Measurements from ENCODE around the gene ADORA2B. TPM values are rescaled to one million over a fixed set of nuclear protein-coding genes. Genes with fewer than 3 reads are reported as not detected.
A peak's percentile ranks its signal among the peaks of the same experiment; 100 is the strongest.

ADORA2B gene
- total RNA-seq, 6 experiments from 2014 or later = 0.16 to 0.62 (median 0.37) TPM; not detected in 1

GRCh38 chr17:15958484-15958854 is 13.5 kb downstream of the ADORA2B start:
- H3K27ac ChIP-seq = no peak overlapping the region
- intact Hi-C loops (cut with DNase I) = no loop called here
- 89% methylated on average over 1 of the region's 4 CpGs for whole genome bisulfite sequencing (ENCODE audit: insufficient coverage, low coverage, low lambda C conversion rate, missing lambda C conversion rate)

GRCh38 chr17:15963670-15964110 is 18.8 kb downstream of the ADORA2B start:
- no peaks in the 10 kb centered on the region for H3K27me3 ChIP-seq
- H3K27ac ChIP-seq = no peak overlapping the region
- ATAC-seq (no peak), DNase-seq (no peak)
- H3K4me1 ChIP-seq = peaks cover 0 to 7% (median 0%) of the 10 kb centered on the region in 4 donors
- 100% methylated on average over 1 of the region's 4 CpGs for WGBS (ENCODE audit: insufficient coverage, low coverage, low lambda C conversion rate, missing lambda C conversion rate)
- H3K36me3 ChIP-seq = no peaks in the 10 kb centered on the region
- intact Hi-C loops (cut with DNase I) = no loop called here
- H3K9me3 ChIP-seq = no peaks in the 10 kb centered on the region
- TF ChIP-seq POLR2A (IDR thresholded peaks at IDR 0.05) (no peak), CTCF (IDR thresholded peaks at IDR 0.05) (no peak)
- H3K4me3 ChIP-seq = no peak overlapping the region

More at GRCh38 chr17:15958484-15958854, 13.5 kb downstream of the ADORA2B start:
- TF ChIP-seq CTCF (IDR thresholded peaks at IDR 0.05) (no peak), POLR2A (IDR thresholded peaks at IDR 0.05) (no peak)
- no peak for DNase-seq
- no peaks in the 10 kb centered on the region for H3K9me3 ChIP-seq
- H3K27me3 ChIP-seq = no peaks in the 10 kb centered on the region
- no peaks in the 10 kb centered on the region for H3K36me3 ChIP-seq
- H3K4me3 ChIP-seq = no peak overlapping the region
- no peak for ATAC-seq
- no peaks in the 10 kb centered on the region for H3K4me1 ChIP-seq

GRCh38 chr17:15965528-15965927 is 20.6 kb downstream of the ADORA2B start:
- 50% methylated on average over 2 of the region's 6 CpGs for WGBS (ENCODE audit: insufficient coverage, low coverage, low lambda C conversion rate, missing lambda C conversion rate)
- Histone ChIP-seq H3K36me3 (no peaks in the 10 kb centered on the region), H3K4me1 (peaks cover 0 to 7% (median 0%) of the 10 kb centered on the region in 4 donors), H3K4me3 (no peak overlapping the region), H3K27me3 (no peaks in the 10 kb centered on the region), H3K27ac (no peak overlapping the region), H3K9me3 (no peaks in the 10 kb centered on the region)
- intact Hi-C loops (cut with DNase I) = no loop called here
- TF ChIP-seq POLR2A (IDR thresholded peaks at IDR 0.05) (no peak), CTCF (IDR thresholded peaks at IDR 0.05) (no peak)
- ATAC-seq (no peak), DNase-seq (no peak)

GRCh38 chr17:15966183-15966878 is 21.4 kb downstream of the ADORA2B start:
- intact Hi-C loops (cut with DNase I) = no loop called here
- Histone ChIP-seq H3K36me3 (no peaks in the 10 kb centered on the region), H3K27me3 (no peaks in the 10 kb centered on the region), H3K27ac (peak overlapping the region in 1 of 3 donors; percentile 5), H3K9me3 (no peaks in the 10 kb centered on the region), H3K4me1 (peaks cover 0 to 7% (median 0%) of the 10 kb centered on the region in 4 donors), H3K4me3 (no peak overlapping the region)
- TF ChIP-seq POLR2A (IDR thresholded peaks at IDR 0.05) (no peak), CTCF (IDR thresholded peaks at IDR 0.05) (no peak)
- WGBS (ENCODE audit: insufficient coverage, low coverage, low lambda C conversion rate, missing lambda C conversion rate) = 43% methylated on average over 13 of the region's 13 CpGs
- DNase-seq (no peak), ATAC-seq (peak; percentile 15 to 49 (median 46))

All from right lobe of liver (tissue), 6 donors.